GM12892 (cell line): ENCODE measurements around the gene TSBP1.

ENCODE experiments used
- DNase-seq: peaks from one replicate; pipeline ENCODE4 v3.0.0; 2011; ENCODE audit not compliant: insufficient read length
- FAIRE-seq: peaks from 2 replicates; lab custom pipeline; 2011; peaks lifted over from hg19 to GRCh38; lab: Jason Lieb, UNC
- POLR2A ChIP-seq: IDR thresholded peaks from 2 replicates; pipeline ENCODE4 v1.6.1; 2011; ENCODE audit warnings: low read depth, low read length, control low read depth
- POLR2AphosphoS5 ChIP-seq: IDR thresholded peaks from 2 replicates; pipeline ENCODE4 v1.6.1; 2011; ENCODE audit warnings: low read depth, low read length, control low read depth
- TAF1 ChIP-seq: IDR thresholded peaks from 2 replicates; pipeline ENCODE4 v1.6.1; 2011; ENCODE audit warnings: low read depth, mild to moderate bottlenecking, control low read depth, low read length, borderline replicate concordance

The TSBP1 gene

DNA sequence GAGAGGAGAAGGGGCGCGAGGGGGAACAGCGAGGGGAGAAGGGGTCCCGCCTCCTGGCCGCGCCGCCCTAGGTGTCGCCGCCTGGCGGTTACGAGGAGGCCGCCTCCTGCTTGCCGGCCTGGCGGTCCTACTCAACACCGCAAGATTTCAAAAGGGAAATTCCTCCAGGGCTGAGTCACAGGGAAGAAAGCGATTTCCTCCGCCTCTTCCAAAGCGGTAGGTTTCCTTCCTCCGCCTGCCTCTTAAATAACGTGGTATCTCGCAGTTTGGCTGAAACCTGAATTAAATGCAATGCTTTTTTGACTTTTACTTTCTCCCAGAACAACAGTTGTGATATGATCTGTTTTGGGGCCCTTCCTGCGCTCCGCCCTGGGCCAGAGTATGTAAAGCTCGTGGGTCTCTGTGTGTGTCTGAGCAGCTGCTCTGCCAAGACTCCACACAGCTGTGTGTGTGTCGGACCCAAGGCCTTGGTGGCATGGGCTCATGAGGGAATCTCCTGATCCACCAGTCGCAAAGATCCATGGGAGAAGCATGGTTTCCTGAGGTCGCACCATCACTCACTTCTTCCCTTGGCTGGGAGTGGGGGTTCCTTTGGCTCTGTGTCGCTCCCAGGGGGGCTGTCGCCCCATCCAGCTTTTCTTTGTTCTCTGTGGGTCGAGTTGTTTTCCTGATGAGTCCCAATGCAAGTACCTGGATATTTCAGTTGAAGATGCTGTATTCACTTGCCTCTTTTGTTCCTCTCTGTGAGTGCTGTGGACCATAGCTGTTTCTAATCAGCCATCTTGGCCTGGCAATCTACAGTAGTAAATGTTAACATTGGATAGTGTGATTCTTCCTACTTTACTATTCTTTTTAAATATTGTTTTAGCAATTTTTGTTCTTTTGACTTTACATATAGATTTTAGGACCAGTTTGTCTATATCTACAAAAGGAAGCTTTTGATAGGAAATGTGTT is 116.2 kb downstream of the TSBP1 start:
- TF ChIP-seq POLR2AphosphoS5, result no peak
- no peak for TF ChIP-seq TAF1
- no peak for TF ChIP-seq POLR2A
- peak; percentile 87 for FAIRE-seq
- peak; percentile 42 for DNase-seq

DNA sequence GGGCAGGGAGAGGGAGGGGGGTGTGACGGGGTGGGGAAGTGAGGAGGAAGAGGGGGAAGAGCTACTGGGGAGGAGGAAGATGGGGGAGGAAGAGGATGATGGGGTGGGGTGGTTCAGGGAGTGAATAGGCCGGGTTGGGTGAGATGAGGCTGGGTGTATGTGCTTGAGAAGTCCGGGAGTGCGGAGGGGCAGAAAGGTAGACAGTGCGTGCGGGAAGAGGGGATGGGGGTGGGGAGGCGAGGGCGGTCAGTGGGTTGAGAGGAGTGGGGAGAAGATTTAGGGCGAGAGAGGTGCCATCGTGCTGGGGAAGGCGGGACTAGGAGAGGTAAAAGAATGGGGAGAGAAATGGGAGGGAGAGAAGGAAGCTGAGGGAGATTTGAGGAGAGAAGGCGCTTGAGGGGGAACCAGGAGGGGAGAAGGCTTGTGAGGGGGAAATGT is 116.9 kb downstream of the TSBP1 start:
- no peak for DNase-seq
- no peak for TF ChIP-seq POLR2A
- no peak for TF ChIP-seq TAF1
- no peak for TF ChIP-seq POLR2AphosphoS5
- no peak for FAIRE-seq

DNA sequence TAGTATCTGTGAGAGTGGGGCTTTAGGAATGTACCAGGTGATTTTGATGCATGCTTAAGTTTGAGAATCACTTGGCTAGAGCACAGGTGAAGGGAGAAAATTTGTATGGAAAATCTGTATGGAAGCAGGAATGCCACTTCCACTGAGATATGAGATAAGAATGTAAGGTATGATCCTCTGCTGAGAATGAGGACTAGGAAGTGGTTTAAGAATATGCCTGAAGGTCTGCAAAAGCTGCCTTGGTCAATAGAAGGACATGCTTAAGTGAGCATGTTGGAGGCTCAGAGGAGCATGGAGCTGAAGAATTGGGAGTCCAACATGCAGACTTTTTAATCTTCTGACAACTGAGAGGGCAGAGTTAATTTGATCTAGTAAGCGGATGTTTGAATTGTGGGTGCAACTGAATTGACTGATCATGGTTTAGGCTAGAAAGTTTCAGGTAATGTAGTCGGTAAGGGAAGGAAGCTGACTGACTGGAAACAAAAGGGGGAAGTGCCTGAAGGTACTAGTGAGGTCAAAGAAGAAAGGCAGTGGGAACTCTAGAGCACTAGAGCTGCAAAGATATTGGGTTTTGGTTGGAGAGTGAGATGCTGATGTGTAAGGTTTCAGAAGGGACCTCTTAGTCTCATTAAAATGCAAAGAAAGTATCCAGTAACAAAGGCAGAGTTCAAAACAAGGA is 119.2 kb downstream of the TSBP1 start:
- no peak for DNase-seq
- TF ChIP-seq POLR2A, result no peak
- no peak for TF ChIP-seq TAF1
- no peak for TF ChIP-seq POLR2AphosphoS5
- FAIRE-seq, result no peak

DNA sequence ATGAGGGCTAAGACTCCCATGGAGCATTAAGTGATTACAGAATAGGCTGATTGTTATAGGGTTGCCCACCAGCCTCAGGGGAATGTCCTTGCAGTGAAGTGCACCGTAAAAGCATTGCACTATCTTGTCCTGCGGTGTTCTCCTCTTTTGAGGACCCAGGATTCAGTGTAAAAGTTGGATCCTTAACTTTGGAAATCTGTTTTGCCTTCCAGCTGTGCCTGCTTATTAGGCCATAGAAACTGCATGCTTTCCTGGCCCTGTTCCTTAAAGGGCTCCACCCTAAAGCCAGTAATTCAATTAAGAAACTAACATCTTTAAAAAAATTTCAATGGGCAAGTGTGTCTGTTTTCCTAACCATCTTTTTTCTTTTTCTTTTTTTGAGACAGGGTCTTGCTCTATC is 122.4 kb downstream of the TSBP1 start:
- DNase-seq (no peak), FAIRE-seq (no peak)
- TF ChIP-seq TAF1 (no peak), POLR2A (no peak), POLR2AphosphoS5 (no peak)

DNA sequence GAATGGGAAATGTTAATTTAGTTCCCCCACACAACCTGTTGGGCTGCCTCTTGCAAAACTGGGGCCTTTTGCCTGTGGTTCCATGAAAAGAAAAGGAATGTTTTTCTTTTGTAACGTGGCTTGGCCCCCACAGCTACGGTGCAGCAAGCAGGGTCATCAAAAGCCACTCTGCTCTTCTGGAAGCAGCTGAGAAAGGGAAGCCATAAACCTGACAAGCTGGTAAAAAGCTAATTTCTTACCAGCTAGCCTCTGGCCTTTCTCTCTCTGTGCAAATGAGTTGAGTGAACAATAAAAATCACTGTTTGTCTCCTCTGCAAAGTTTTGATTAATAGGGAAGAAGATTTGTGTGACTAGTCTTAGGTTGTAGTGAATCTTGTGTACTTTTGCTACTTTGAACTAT is 124.3 kb downstream of the TSBP1 start:
- TF ChIP-seq POLR2AphosphoS5 (no peak), POLR2A (no peak), TAF1 (no peak)
- FAIRE-seq (no peak), DNase-seq (no peak)

DNA sequence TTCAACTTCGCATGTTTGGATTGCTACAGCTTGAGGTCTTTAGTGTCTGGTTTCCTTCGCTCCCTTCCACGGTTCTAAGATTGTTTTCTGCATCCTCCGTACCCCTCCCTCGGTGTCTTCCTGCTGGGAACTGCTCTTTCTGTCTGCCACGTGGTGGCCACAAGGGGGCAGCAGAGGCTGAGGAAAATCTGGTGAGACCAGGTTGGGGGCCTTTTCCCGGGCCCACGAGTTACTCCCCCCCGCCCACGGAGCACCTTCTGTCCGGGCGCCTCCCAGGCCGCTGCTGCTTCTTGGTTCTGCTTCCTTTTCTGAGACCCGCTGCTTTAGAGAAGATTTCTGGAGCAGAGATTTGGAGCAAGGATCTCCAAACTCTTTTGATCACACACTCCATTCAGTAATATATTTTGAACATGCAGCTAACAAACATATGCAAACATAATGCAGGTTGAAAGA is 126.7 kb downstream of the TSBP1 start:
- DNase-seq (peak; percentile 75), FAIRE-seq (peak; percentile 87)
- TF ChIP-seq POLR2AphosphoS5 (no peak), TAF1 (no peak), POLR2A (no peak)

DNA sequence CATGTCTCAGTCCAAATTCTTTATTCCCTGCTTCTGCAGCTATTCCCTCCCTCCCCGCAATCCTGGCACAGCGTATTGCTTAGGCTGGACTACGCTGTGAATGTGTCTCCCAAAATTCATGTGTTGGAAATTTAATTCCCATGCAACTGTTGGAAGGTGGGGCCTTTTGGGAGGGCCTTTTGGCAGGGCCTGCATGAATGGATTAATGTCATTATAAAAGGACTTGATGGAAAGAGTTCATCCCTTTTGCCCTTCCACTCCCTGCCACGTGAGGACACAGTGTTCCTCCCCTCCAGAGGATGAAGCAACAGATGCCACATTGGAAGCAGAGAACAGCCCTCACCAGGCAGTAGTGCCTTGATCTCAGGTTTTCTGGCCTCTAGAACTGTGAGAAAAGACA is 127.4 kb downstream of the TSBP1 start:
- DNase-seq (no peak), FAIRE-seq (no peak)
- TF ChIP-seq POLR2AphosphoS5 (no peak), TAF1 (no peak), POLR2A (no peak)
